GM21367 (cell line): Measurements from ENCODE around the gene PSMA1.
"Not testable (repeated sequence)": the region's sequence is repeated elsewhere in the genome, so short reads cannot be mapped to it uniquely, and the experiment has no call there.

ENCODE experiments used
- ATAC-seq: cut with Tn5 transposase; IDR thresholded peaks from one replicate; pipeline ENCODE4 v1.9.1; 2021; ENCODE audit not compliant: unreplicated experiment

PSMA1 gene

GRCh38 chr11:14535166-14535565 lies 15.0 kb upstream of the PSMA1 start:
- not testable (repeated sequence) for ATAC-seq

GRCh38 chr11:14529951-14530350 lies 9.8 kb upstream of the PSMA1 start:
- no peak for ATAC-seq

DNA sequence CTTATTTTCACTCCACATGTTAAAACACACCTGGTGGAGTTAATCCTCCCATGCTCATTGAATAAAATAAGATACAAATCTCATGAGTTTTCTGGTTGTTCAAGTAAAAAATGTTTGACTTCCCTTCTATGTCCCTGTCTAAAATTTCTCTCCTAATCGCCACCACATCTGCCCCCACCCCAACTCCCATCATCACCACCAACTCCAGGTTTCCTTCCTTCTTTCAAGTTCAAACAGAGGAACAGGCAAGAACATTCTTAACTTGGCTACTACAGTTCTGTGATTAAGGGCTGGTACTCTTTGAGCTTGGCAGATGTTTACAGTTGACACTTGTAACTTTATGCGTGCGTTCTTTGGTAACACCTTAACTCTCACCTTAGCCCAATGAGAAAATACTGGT lies 9.1 kb upstream of the PSMA1 start:
- ATAC-seq: no peak

DNA sequence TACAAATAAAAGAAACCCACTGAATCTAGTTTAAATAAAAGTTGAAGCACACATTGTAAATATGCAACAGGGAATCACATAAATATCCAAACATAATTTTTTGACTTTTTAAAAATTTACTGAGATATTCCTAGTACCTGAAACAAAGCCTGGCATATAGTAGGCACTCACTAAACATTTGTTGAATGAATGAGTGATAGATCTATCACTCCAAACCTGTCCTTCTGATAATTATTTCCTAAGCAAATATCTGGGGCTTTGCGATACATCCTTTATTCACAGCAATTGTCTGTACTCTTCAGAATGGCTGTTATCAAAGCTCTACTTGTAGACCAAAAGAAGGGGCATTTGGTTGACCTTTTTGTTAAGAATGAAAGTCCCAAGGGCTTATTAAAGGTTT lies 2.6 kb upstream of the PSMA1 start:
- no peak for ATAC-seq

DNA sequence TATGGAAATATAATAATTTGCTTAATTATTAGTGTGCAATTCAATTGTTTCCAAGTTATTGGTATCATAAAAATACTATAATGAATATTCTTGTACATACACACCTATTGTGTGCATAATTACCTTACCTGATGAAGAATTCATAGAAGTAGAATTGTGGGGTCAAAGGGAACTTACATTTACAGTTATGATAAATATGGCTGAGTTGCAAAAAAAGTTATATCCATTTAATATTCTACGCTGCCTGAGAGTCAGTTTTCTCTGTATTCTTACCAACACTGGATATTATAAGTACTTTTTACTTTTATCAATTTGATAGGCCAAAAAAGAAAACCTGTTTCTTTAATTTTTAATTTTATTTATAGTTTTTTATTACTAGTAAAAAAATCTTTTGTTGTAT lies 2.1 kb upstream of the PSMA1 start:
- ATAC-seq: no peak

DNA sequence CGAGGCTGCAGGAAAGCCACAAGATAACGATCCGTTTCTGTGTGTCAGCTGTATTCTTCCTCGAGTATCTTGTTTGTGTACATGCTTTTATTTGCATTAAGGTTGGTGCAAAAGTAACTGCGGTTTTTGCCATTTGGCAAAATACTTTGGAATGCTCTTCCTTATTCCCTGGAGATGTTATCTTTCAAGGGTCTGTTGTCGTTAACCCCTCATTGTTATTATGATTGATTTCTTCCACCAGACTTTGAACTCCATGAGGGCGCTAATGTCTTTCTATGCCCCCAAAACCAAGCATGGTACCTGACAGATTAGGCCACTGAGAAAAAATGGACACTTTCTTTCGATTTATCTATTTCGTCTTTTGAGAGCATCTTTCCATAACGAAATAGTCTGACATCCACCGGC lies 563 bp upstream of the PSMA1 start:
- ATAC-seq: no peak

- ATAC-seq: peak; percentile 4
These were observed 629 bp downstream of the PSMA1 start for GRCh38 chr11:14519597-14519916.

- ATAC-seq: no peak
These were observed 1.4 kb downstream of the PSMA1 start for GRCh38 chr11:14518820-14519219.

- ATAC-seq: no peak
These were observed 6.4 kb downstream of the PSMA1 start for GRCh38 chr11:14513800-14514199.

DNA sequence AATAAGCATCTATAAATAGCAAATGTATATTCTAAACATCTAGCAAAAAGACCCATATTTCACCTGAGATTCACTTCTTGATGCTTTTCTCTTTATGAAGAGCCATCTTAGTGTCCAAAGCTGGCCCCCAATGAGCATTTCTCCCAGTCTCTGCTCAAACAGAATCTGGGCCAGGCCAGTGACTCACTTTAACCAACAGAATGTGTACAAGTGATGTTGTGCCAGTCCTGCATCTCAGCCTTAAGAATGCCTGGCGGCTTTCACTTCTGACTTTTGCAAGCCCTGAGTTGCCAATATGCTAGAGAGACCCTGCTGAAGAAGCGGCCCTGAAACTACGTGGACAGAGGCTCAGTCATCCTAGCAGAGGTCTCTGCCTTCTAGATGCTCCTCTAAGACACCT lies 13.7 kb downstream of the PSMA1 start:
- ATAC-seq: no peak

- ATAC-seq: no peak
These were observed 17.2 kb downstream of the PSMA1 start for GRCh38 chr11:14503023-14503422.

DNA sequence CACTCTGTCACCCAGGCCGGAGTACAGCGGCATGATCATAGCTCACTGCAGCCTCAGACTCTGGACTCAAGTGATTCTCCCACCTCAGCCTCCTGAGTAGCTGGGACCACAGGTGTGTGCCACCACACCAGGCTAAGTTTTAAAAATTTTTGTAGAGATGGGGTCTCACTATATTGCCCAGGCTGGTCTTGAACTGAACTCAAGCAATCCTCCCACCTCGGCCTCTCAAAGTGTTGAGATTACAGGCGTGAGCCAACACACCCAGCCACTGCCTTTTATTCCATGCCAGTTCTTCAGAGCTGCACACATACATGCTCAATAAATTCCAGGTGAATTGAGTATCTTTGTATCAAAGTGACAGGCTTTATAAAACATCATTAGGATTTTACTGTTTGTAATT lies 18.1 kb downstream of the PSMA1 start:
- no peak for ATAC-seq

- peak; percentile 53 for ATAC-seq
These were observed 20.0 kb downstream of the PSMA1 start for GRCh38 chr11:14500181-14500651.

- peak; percentile 92 for ATAC-seq
These were observed 20.5 kb downstream of the PSMA1 start, which contains the start of gene COPB1 for GRCh38 chr11:14499560-14500180. COPB1 (minus strand) TSS chr11:14499811; CDS start chr11:14498928, 883 bp downstream.

- peak; percentile 2 for ATAC-seq
These were observed 21.0 kb downstream of the PSMA1 start for GRCh38 chr11:14499178-14499559.

GRCh38 chr11:14480716-14481115 lies 39.5 kb downstream of the PSMA1 start:
- no peak for ATAC-seq

- ATAC-seq: no peak
These were observed 49.1 kb downstream of the PSMA1 start for GRCh38 chr11:14471127-14471526.

DNA sequence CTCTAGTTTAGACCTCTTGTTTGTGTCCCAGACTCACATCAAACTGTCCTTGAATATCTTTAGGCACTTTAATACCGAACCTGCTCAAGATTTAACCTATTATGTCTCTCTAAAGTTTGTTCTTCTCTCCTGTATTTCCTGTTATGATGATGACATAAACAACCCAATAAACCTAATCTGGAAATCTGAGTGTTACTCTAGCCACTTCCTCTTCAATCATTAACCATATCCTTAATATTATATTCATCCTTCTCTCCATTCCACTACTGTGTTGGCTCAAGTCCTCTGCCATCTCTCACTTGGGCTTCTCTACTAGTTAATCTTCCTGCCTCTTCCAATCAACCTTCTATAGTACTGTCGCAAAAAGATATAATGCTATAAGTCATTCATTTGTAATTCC lies 56.6 kb downstream of the PSMA1 start:
- ATAC-seq: no peak

GRCh38 chr11:14460147-14460546 lies 60.0 kb downstream of the PSMA1 start:
- ATAC-seq: no peak

GRCh38 chr11:14458377-14458776 lies 61.8 kb downstream of the PSMA1 start:
- no peak for ATAC-seq

GRCh38 chr11:14455648-14456430 lies 64.3 kb downstream of the PSMA1 start:
- no peak for ATAC-seq
